Measurements from ENCODE around the gene ELL. TPM values are rescaled to one million over a fixed set of nuclear protein-coding genes. Genes with fewer than 3 reads are reported as not detected.

The ELL gene
- total RNA-seq, 3 donors from 2014 or later (not counting 1 experiment from before 2014, with no cell fraction given), result 61.1 to 64.3 (median 63.8) TPM

- Histone ChIP-seq H3K4me1 (ENCODE audit: control insufficient read depth, insufficient read depth, low read length) (peaks cover 18% of the 10 kb centered on the region), H3K9me3 (ENCODE audit: control insufficient read depth, insufficient read depth, low read length) (no peaks in the 10 kb centered on the region), H3K27me3 (ENCODE audit: control insufficient read depth, insufficient read depth, low read length) (no peaks in the 10 kb centered on the region), H3K36me3 (ENCODE audit: control insufficient read depth, insufficient read depth, low read length) (peaks cover 30% of the 10 kb centered on the region), H3K27ac (ENCODE audit: low read length) (no peak overlapping the region), H3K4me3 (ENCODE audit: low read length) (no peak overlapping the region)
- TF ChIP-seq CTCF (IDR thresholded peaks at IDR 0.05), result no peak
- 97% methylated on average over 30 of the region's 30 CpGs for WGBS (ENCODE audit: insufficient coverage)
- DNase-seq, result no peak
- H3K27ac Mint-ChIP-seq, result peak overlapping the region; percentile 16 to 63
- no peaks in the 10 kb centered on the region for H3K36me3 Mint-ChIP-seq
- no peaks in the 10 kb centered on the region for H3K9me3 Mint-ChIP-seq
- no peaks in the 10 kb centered on the region for H3K27me3 Mint-ChIP-seq (ENCODE audit: low read depth in 2 of 2)
- intact Hi-C loops (cut with micrococcal nuclease), result loop anchor here (5.0 kb wide), 1 partner anchor 382 kb away; no protein-coding TSS in a partner anchor
- peaks cover 15 to 43% of the 10 kb centered on the region in 2 donors for H3K4me1 Mint-ChIP-seq
- ATAC-seq, result no peak
- no peak overlapping the region for H3K4me3 Mint-ChIP-seq
Observed at GRCh38 chr19:18465214-18465963, 56.5 kb downstream of the ELL start.

GRCh38 chr19:18464646-18465045 is 57.2 kb downstream of the ELL start:
- peaks cover 12 to 35% of the 10 kb centered on the region in 2 donors for H3K4me1 Mint-ChIP-seq
- 60% methylated on average over 8 of the region's 8 CpGs for WGBS (ENCODE audit: insufficient coverage)
- H3K36me3 Mint-ChIP-seq, result no peaks in the 10 kb centered on the region
- Histone ChIP-seq H3K27ac (ENCODE audit: low read length) (no peak overlapping the region), H3K36me3 (ENCODE audit: control insufficient read depth, insufficient read depth, low read length) (peaks cover 37% of the 10 kb centered on the region), H3K4me1 (ENCODE audit: control insufficient read depth, insufficient read depth, low read length) (peaks cover 11% of the 10 kb centered on the region), H3K27me3 (ENCODE audit: control insufficient read depth, insufficient read depth, low read length) (no peaks in the 10 kb centered on the region), H3K4me3 (ENCODE audit: low read length) (no peak overlapping the region), H3K9me3 (ENCODE audit: control insufficient read depth, insufficient read depth, low read length) (no peaks in the 10 kb centered on the region)
- H3K9me3 Mint-ChIP-seq, result no peaks in the 10 kb centered on the region
- H3K4me3 Mint-ChIP-seq, result no peak overlapping the region
- DNase-seq (no peak), ATAC-seq (no peak)
- H3K27me3 Mint-ChIP-seq (ENCODE audit: low read depth in 2 of 2), result no peaks in the 10 kb centered on the region
- intact Hi-C loops (cut with micrococcal nuclease), result loop anchor here (5.0 kb wide), 1 partner anchor 383 kb away; no protein-coding TSS in a partner anchor
- H3K27ac Mint-ChIP-seq, result peak overlapping the region in 1 of 2 donors; percentile 16
- no peak for TF ChIP-seq CTCF (IDR thresholded peaks at IDR 0.05)

- Histone ChIP-seq H3K4me1 (ENCODE audit: control insufficient read depth, insufficient read depth, low read length) (peaks cover 3% of the 10 kb centered on the region), H3K36me3 (ENCODE audit: control insufficient read depth, insufficient read depth, low read length) (peaks cover 53% of the 10 kb centered on the region), H3K4me3 (ENCODE audit: low read length) (no peak overlapping the region), H3K9me3 (ENCODE audit: control insufficient read depth, insufficient read depth, low read length) (no peaks in the 10 kb centered on the region), H3K27ac (ENCODE audit: low read length) (no peak overlapping the region), H3K27me3 (ENCODE audit: control insufficient read depth, insufficient read depth, low read length) (no peaks in the 10 kb centered on the region)
- WGBS (ENCODE audit: insufficient coverage), result 97% methylated on average over 22 of the region's 22 CpGs
- DNase-seq, result no peak
- no peaks in the 10 kb centered on the region for H3K27me3 Mint-ChIP-seq (ENCODE audit: low read depth in 2 of 2)
- no peak for TF ChIP-seq CTCF (IDR thresholded peaks at IDR 0.05)
- H3K4me1 Mint-ChIP-seq, result peaks cover 5 to 20% of the 10 kb centered on the region in 2 donors
- no peaks in the 10 kb centered on the region for H3K9me3 Mint-ChIP-seq
- ATAC-seq, result no peak
- H3K27ac Mint-ChIP-seq, result peak overlapping the region; percentile 34 to 51
- H3K36me3 Mint-ChIP-seq, result no peaks in the 10 kb centered on the region
- intact Hi-C loops (cut with micrococcal nuclease), result no loop called here
- no peak overlapping the region for H3K4me3 Mint-ChIP-seq
Observed at GRCh38 chr19:18461471-18461870, 60.4 kb downstream of the ELL start.

All from natural killer cell (primary cell).